GM19467 (cell line): ENCODE measurements around the gene INSIG2.

ENCODE experiments used
- ATAC-seq: cut with Tn5 transposase; IDR thresholded peaks from one replicate; pipeline ENCODE4 v1.9.1; 2021; ENCODE audit warnings: mild to moderate bottlenecking, moderate library complexity; ENCODE audit not compliant: unreplicated experiment

Gene INSIG2

GRCh38 chr2:118088051-118089024 lies at the start of gene INSIG2:
TSS of gene INSIG2 (plus strand) at chr2:118088471. CDS start at chr2:118096557, 8,086 bp downstream.
- peak; percentile 98 for ATAC-seq

GRCh38 chr2:118040891-118041290 lies 47.4 kb upstream of the INSIG2 start:
- ATAC-seq, result no peak

GRCh38 chr2:118044103-118044716 lies 44.1 kb upstream of the INSIG2 start:
- ATAC-seq, result no peak

GRCh38 chr2:118044854-118045253 lies 43.4 kb upstream of the INSIG2 start:
- ATAC-seq, result no peak

GRCh38 chr2:118045286-118045685 lies 43.0 kb upstream of the INSIG2 start:
- no peak for ATAC-seq

GRCh38 chr2:118046634-118047210 lies 41.5 kb upstream of the INSIG2 start:
- no peak for ATAC-seq

- ATAC-seq, result no peak
These were observed 40.9 kb upstream of the INSIG2 start for GRCh38 chr2:118047380-118047826.

GRCh38 chr2:118048401-118048800 lies 39.9 kb upstream of the INSIG2 start:
- no peak for ATAC-seq

GRCh38 chr2:118049140-118049815 lies 39.0 kb upstream of the INSIG2 start:
- no peak for ATAC-seq

GRCh38 chr2:118049816-118050140 lies 38.5 kb upstream of the INSIG2 start:
- ATAC-seq, result no peak

- no peak for ATAC-seq
These were observed 37.9 kb upstream of the INSIG2 start for GRCh38 chr2:118050386-118050785.

- ATAC-seq, result no peak
These were observed 37.3 kb upstream of the INSIG2 start for GRCh38 chr2:118050974-118051373.

GRCh38 chr2:118051826-118052358 lies 36.4 kb upstream of the INSIG2 start:
- no peak for ATAC-seq

GRCh38 chr2:118052474-118052873 lies 35.8 kb upstream of the INSIG2 start:
- ATAC-seq, result no peak

- no peak for ATAC-seq
These were observed 34.6 kb upstream of the INSIG2 start for GRCh38 chr2:118053681-118054080.

- ATAC-seq, result no peak
These were observed 33.9 kb upstream of the INSIG2 start for GRCh38 chr2:118054213-118055008.

- ATAC-seq, result peak; percentile 75
These were observed 32.6 kb upstream of the INSIG2 start for GRCh38 chr2:118055512-118056164.

GRCh38 chr2:118056165-118056534 lies 32.1 kb upstream of the INSIG2 start:
- ATAC-seq, result peak; percentile 82

- no peak for ATAC-seq
These were observed 31.5 kb upstream of the INSIG2 start for GRCh38 chr2:118056801-118057200.

GRCh38 chr2:118058951-118059350 lies 29.3 kb upstream of the INSIG2 start:
- no peak for ATAC-seq
